ENCODE data around the gene A1CF.

Gene A1CF

GRCh38 chr10:50861370-50861769, 24.1 kb downstream of the A1CF start:
- no peak for DNase-seq

GRCh38 chr10:50857579-50857978, 27.8 kb downstream of the A1CF start:
- DNase-seq: no peak

- DNase-seq: no peak
These were observed 30.0 kb downstream of the A1CF start for GRCh38 chr10:50855461-50855860.

GRCh38 chr10:50855015-50855414, 30.4 kb downstream of the A1CF start:
- no peak for DNase-seq

GRCh38 chr10:50853557-50853956, 31.9 kb downstream of the A1CF start:
- no peak for DNase-seq

- no peak for DNase-seq
These were observed 33.3 kb downstream of the A1CF start for GRCh38 chr10:50851884-50852671.

GRCh38 chr10:50850578-50851230, 34.7 kb downstream of the A1CF start:
- DNase-seq: no peak

- DNase-seq: no peak
These were observed 38.7 kb downstream of the A1CF start for GRCh38 chr10:50846753-50847152.

GRCh38 chr10:50837095-50837494, 48.3 kb downstream of the A1CF start:
- DNase-seq: no peak

- DNase-seq: no peak
These were observed 53.2 kb downstream of the A1CF start for GRCh38 chr10:50832171-50832751.

- no peak for DNase-seq
These were observed 55.4 kb downstream of the A1CF start for GRCh38 chr10:50830066-50830465.

GRCh38 chr10:50824782-50825181, 60.6 kb downstream of the A1CF start:
- no peak for DNase-seq

- no peak for DNase-seq
These were observed 61.6 kb downstream of the A1CF start for GRCh38 chr10:50823789-50824188.

GRCh38 chr10:50809596-50809995, 75.8 kb downstream of the A1CF start:
- no peak for DNase-seq

GRCh38 chr10:50807851-50808776, 77.3 kb downstream of the A1CF start:
- DNase-seq: no peak

- no peak for DNase-seq
These were observed 79.3 kb downstream of the A1CF start for GRCh38 chr10:50805981-50806622.

- no peak for DNase-seq
These were observed 85.8 kb downstream of the A1CF start for GRCh38 chr10:50799595-50799994.

GRCh38 chr10:50798297-50798696, 87.1 kb downstream of the A1CF start:
- DNase-seq: no peak

- DNase-seq: no peak
These were observed 88.7 kb downstream of the A1CF start for GRCh38 chr10:50796693-50797092.

- no peak for DNase-seq
These were observed 90.9 kb downstream of the A1CF start for GRCh38 chr10:50794490-50794889.

- DNase-seq: no peak
These were observed 96.2 kb downstream of the A1CF start for GRCh38 chr10:50788951-50789945.
